Heart left ventricle (tissue), 16 donors: ENCODE measurements around the gene CPM. TPM values are rescaled to one million over a fixed set of nuclear protein-coding genes. Genes with fewer than 3 reads are reported as not detected.

ENCODE experiments used
- ATAC-seq, 4 donors: fragments of 200-7000 bp; cut with Tn5 transposase; one replicate each; pipeline ENCODE4 v1.9.1; 2020 to 2022; ENCODE audit warnings: moderate library complexity in 4 of 4, mild to moderate bottlenecking in 3 of 4, moderate number of reproducible peaks in 1 of 4
- DNase-seq, 5 donors: peaks; one replicate each; pipeline ENCODE4 v3.0.0-alpha.2; 2020
- H3K27ac ChIP-seq, 12 donors: fragments of 200-600 bp; sonication (generic) in 4 of 12; one replicate each; pipeline versions ENCODE4 v1.5.0 to v1.8.0; 2016 to 2022; ENCODE audit warnings: mild to moderate bottlenecking in 2 of 12
- H3K27me3 ChIP-seq, 9 donors: fragments of 200-600 bp; sonication (generic) in 2 of 9; one replicate each; pipeline versions ENCODE4 v1.5.1 to v1.8.0; 2016 to 2022; ENCODE audit warnings: mild to moderate bottlenecking in 3 of 9
- H3K36me3 ChIP-seq, 9 donors: fragments of 200-600 bp; sonication (generic) in 2 of 9; one replicate each; pipeline versions ENCODE4 v1.5.0 to v1.8.0; 2018 to 2022; ENCODE audit warnings: mild to moderate bottlenecking in 2 of 9
- H3K4me1 ChIP-seq, 12 donors: fragments of 200-600 bp; sonication (generic) in 4 of 12; one replicate each; pipeline versions ENCODE4 v1.5.0 to v1.8.0; 2016 to 2022; ENCODE audit warnings: mild to moderate bottlenecking in 3 of 12
- H3K4me3 ChIP-seq, 12 donors: fragments of 200-600 bp; sonication (generic) in 4 of 12; one replicate each; pipeline versions ENCODE4 v1.5.0 to v1.8.0; 2017 to 2022; ENCODE audit warnings: mild to moderate bottlenecking in 9 of 12, moderate library complexity in 4 of 12
- H3K9me3 ChIP-seq, 12 donors: fragments of 200-600 bp; sonication (generic) in 4 of 12; one replicate each; pipeline versions ENCODE4 v1.5.0 to v1.8.0; 2016 to 2022; ENCODE audit warnings: mild to moderate bottlenecking in 1 of 12
- POLR2A ChIP-seq, 2 donors: fragments of 450-650 bp; IDR thresholded peaks; one replicate each; pipeline ENCODE4 v1.6.1; 2017; ENCODE audit warnings: antibody characterized with exemption in 2 of 2, mild to moderate bottlenecking in 2 of 2, moderate library complexity in 2 of 2
- WGBS, 4 donors: extraction: QIAGEN DNeasy Blood & Tissue Kit in 2 of 4; methylation state at CpG; one replicate each; pipeline versions ENCODE4 v1.1.5 to v1.1.7; 2013 to 2018; 5-methylcytosine and 5-hydroxymethylcytosine counted together
- intact Hi-C, 10 donors: fragments of 100-400 bp; cut with DNase I; formaldehyde crosslinking; loops; one replicate each; pipeline versions ENCODE4 v1.11.1 to v1.14.2; 2022
- polyA plus RNA-seq, 2 donors: library from polyadenylated mRNA; stranded (reverse); fragments of 200-250 nt; gene quantifications; one replicate each; pipeline ENCODE4 v1.2.3, GENCODE V29; 2013
- total RNA-seq, 9 donors: library from RNA; depleted of rRNA in 2 of 9; stranded (reverse); fragments of >200 nt in 2 of 9; fragmentation: NEBNext Ultra II Directional in 3 of 9; extraction: Animal tissue kit (Norgen Biotek cat#: 25700) in 3 of 9; gene quantifications; one replicate each; pipeline versions ENCODE4 v1.1.0 to v1.2.4, GENCODE V29; 2016 to 2023
- TF ChIP-seq, protein P1 (sequence below), 12 donors: fragments of 200-600 bp; sonication (generic) in 4 of 12; IDR thresholded peaks; one replicate each; pipeline versions ENCODE4 v1.5.0 to v1.8.0; 2018 to 2022; ENCODE audit warnings: antibody characterized with exemption in 12 of 12, mild to moderate bottlenecking in 5 of 12
- donor health status: ischemic (EF 13 %, LVEDD 7.1; RV severe dilation, severe dysfunction).
- donor health status: healthy with polysubstance abuse.
- donor health status: DM: no; HTN: yes; CAD: no.
- donor health status: DM: no; HTN: no; CAD: no.
- donor health status: ischemic (EF 25% LVEDD 6.9; RV normal size, moderate dysfunction).
- donor health status: ischemic (EF 25% LVEDD 5.7; RV mildly dilated, moderate dysfunction).
- donor health status: healthy.
- donor health status: DM: yes; HTN: yes; CAD: no.
- donor health status: ischemic (EF 35%, LVEDD 5.7; RV mildly dilated, moderate dysfunction).
- donor health status: nonischemic (EF 11% LVEDD 7.7; RV severe dilation, severe dysfunction).
- donor health status: DM: yes; HTN: yes; CAD: no.
- donor health status: PGD.
- donor health status: ischemic (EF 29% LVEDD 5.4; RV normal size, mild dysfunction).
- donor health status: nonischemic (EF 23%, LVEDD 6.1; RV moderate dilation, normal function).

CPM gene
- total and polyA plus RNA-seq, 11 donors: 2.0 to 25.4 (median 8.8) TPM

DNA sequence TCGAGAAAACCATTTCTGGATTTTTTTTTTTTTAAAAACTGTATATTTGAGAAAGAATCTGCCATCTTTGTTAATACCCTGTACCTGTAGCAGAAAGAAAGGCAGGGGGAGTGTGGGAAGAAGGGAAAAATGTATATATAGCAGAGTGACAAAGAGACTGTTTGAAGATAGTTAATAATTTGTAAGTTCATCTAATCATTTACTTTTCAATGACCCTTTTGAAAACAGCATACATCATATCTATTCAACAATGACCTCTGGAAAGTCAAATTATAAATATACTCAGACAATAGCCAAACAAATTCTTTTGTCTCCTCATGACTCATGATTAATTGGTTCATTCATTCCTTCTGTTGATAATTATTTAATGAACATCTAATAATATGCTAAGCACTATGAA, 10.9 kb upstream of the CPM start:
- DNase-seq: no peak
- H3K4me3 ChIP-seq: no peak overlapping the region
- peaks cover 0 to 8% (median 0%) of the 10 kb centered on the region in 12 donors for H3K4me1 ChIP-seq
- no peaks in the 10 kb centered on the region for H3K27me3 ChIP-seq
- H3K9me3 ChIP-seq: no peaks in the 10 kb centered on the region
- H3K27ac ChIP-seq: no peak overlapping the region
- 91 to 96% (median 92%) methylated on average over 1 of the region's 1 CpG for WGBS, 4 donors
- intact Hi-C loops: no loop called here
- no peak for TF ChIP-seq POLR2A (IDR thresholded peaks at IDR 0.05)
- TF ChIP-seq, protein P1, sequence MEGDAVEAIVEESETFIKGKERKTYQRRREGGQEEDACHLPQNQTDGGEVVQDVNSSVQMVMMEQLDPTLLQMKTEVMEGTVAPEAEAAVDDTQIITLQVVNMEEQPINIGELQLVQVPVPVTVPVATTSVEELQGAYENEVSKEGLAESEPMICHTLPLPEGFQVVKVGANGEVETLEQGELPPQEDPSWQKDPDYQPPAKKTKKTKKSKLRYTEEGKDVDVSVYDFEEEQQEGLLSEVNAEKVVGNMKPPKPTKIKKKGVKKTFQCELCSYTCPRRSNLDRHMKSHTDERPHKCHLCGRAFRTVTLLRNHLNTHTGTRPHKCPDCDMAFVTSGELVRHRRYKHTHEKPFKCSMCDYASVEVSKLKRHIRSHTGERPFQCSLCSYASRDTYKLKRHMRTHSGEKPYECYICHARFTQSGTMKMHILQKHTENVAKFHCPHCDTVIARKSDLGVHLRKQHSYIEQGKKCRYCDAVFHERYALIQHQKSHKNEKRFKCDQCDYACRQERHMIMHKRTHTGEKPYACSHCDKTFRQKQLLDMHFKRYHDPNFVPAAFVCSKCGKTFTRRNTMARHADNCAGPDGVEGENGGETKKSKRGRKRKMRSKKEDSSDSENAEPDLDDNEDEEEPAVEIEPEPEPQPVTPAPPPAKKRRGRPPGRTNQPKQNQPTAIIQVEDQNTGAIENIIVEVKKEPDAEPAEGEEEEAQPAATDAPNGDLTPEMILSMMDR (IDR thresholded peaks at IDR 0.05): no peak
- ATAC-seq: no peak
- H3K36me3 ChIP-seq: no peaks in the 10 kb centered on the region

DNA sequence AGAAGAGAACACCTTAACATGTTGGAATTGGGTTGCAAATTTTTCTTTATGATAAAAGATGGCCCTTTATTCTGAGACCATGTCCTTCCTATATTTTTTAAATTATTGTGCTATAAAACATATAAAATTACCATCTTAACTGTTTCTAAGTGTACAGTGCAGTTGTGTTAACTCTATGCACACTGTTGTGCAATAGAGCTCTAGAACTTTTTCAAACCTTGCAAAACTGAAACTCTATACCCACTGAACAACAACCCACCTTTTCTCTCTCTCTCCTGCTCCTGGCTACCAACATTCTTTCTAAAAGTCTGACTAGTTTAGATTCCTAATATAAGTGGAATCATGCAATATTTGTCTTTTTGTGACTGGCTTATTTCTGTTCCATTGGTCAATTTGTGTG, 7.8 kb upstream of the CPM start:
- H3K27ac ChIP-seq: no peak overlapping the region
- H3K4me1 ChIP-seq: peaks cover 0 to 19% (median 0%) of the 10 kb centered on the region in 12 donors
- H3K27me3 ChIP-seq: no peaks in the 10 kb centered on the region
- ATAC-seq: no peak
- intact Hi-C loops: no loop called here
- no peak for DNase-seq
- no peak for TF ChIP-seq POLR2A (IDR thresholded peaks at IDR 0.05)
- TF ChIP-seq, protein P1 (IDR thresholded peaks at IDR 0.05): no peak
- no peaks in the 10 kb centered on the region for H3K9me3 ChIP-seq
- H3K4me3 ChIP-seq: no peak overlapping the region
- H3K36me3 ChIP-seq: no peaks in the 10 kb centered on the region

DNA sequence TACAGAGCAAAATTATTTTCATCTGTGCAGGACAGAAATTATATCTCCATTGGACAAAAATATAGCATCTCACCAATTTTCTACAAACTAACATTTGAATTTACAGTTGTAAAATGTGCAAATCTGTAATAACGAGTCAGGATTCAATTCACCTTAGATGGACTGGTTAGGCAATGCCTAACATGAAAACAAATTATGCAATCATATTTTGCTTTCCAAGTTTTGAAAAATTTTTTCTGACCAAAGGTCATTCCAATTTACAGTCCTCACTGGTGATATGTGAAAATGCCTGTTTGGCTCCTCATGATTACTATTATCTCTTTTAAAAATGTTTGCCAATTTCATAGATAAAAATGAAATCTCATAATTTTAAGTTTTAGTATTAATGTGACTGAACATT, 6.5 kb upstream of the CPM start:
- H3K27ac ChIP-seq: no peak overlapping the region
- no peaks in the 10 kb centered on the region for H3K36me3 ChIP-seq
- H3K27me3 ChIP-seq: peaks cover 0 to 1% (median 0%) of the 10 kb centered on the region in 9 donors
- DNase-seq (no peak), ATAC-seq (no peak)
- H3K4me1 ChIP-seq: peaks cover 0 to 19% (median 0%) of the 10 kb centered on the region in 12 donors
- TF ChIP-seq POLR2A (IDR thresholded peaks at IDR 0.05): no peak
- TF ChIP-seq, protein P1 (IDR thresholded peaks at IDR 0.05): no peak
- WGBS, 4 donors: 69 to 84% (median 80%) methylated on average over 1 of the region's 1 CpG
- no peak overlapping the region for H3K4me3 ChIP-seq
- H3K9me3 ChIP-seq: no peaks in the 10 kb centered on the region
- intact Hi-C loops: loop anchor here in 1 of 10 donors (10.0 kb wide), 1 partner anchor 75 kb away; no protein-coding TSS in a partner anchor

DNA sequence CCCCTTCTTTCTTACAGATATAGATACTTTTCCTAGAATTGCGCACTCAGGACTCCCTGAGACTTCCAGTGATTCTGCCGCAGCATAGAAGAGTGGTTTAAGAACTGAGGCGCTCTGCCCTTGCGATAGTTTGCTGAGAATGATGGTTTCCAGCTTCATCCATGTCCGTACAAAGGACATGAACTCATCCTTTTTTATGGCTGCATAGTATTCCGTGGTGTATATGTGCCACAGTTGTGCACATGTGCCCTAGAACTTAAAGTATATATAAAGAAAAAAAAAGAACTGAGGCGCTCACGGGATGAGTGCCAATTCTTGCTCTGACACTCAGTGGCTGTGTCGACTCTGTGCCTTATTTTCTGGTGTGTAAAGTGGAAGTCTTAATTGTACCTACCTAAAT, 1.4 kb upstream of the CPM start:
- Histone ChIP-seq H3K4me1 (peaks cover 0 to 27% (median 7%) of the 10 kb centered on the region in 12 donors), H3K36me3 (no peaks in the 10 kb centered on the region), H3K4me3 (no peak overlapping the region), H3K9me3 (no peaks in the 10 kb centered on the region), H3K27ac (no peak overlapping the region), H3K27me3 (peaks cover 0 to 20% (median 2%) of the 10 kb centered on the region in 9 donors)
- no peak for ATAC-seq
- no peak for TF ChIP-seq POLR2A (IDR thresholded peaks at IDR 0.05)
- TF ChIP-seq, protein P1 (IDR thresholded peaks at IDR 0.05): no peak
- intact Hi-C loops: loop anchor here in 1 of 10 donors (10.0 kb wide), 1 partner anchor 70 kb away; no protein-coding TSS in a partner anchor
- WGBS, 4 donors: 94 to 96% (median 95%) methylated on average over 9 of the region's 9 CpGs
- DNase-seq: no peak
